Islet of Langerhans (tissue), 1 donor: ENCODE measurements around the gene AK4.
"Not testable (repeated sequence)": the region's sequence is repeated elsewhere in the genome, so short reads cannot be mapped to it uniquely, and the experiment has no call there.

Source experiments
- FAIRE-seq: peaks from one replicate; lab custom pipeline; 2011; peaks lifted over from hg19 to GRCh38; lab: Jason Lieb, UNC

The AK4 gene

GRCh38 chr1:65150583-65151263 is 2.7 kb downstream of the AK4 start:
- no peak for FAIRE-seq

- FAIRE-seq = no peak
Measured at GRCh38 chr1:65151641-65152040, 3.6 kb downstream of the AK4 start.

GRCh38 chr1:65153635-65154034 is 5.6 kb downstream of the AK4 start:
- no peak for FAIRE-seq

DNA sequence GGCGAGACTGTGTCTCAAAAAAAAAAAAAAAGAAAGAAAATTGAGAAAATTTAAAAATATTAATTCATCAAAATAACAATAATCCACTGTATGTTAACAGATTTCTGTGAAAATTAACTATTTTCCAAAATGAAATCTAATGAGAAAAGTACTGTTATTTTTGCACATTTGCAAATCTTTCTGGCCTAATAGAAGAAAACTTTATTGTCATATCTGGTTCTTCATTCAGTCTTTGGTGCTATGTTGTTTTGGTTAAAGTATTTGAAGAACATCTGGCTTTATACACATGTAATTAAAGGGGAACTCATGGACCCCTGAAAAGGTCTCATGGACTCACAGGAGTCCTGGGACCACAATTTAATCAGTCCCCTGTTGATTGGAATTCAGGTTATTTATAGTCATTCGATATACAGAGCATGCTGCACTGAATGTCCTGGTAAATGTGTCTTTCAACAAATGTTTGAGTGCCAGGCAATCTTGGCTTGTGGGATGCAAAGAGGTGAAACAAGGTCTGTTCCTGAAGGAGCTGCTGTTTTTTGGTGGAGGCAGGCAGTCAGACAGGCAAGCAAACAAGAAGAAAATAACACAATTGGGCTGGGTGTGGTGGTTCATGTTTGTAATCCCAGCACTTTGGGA is 9.0 kb downstream of the AK4 start:
- FAIRE-seq = no peak

DNA sequence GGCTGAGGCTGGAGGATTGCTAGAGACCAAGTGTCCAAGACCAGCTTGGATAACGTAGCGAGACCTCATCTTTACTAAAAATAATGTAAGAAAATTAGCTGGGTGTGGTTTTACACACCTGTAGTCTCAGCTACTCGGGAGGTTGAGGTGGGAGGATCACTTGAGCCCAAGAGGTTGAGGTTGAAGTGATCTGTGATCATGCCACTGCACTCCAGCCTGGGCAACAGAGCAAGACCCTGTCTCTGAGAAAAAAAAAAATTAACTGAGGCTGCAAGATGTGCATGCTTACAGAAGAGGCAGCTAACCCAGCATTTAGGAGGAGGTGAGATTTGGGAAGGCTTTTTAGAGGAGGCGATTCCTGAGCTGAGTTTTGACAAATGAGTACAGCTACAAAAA is 9.5 kb downstream of the AK4 start:
- FAIRE-seq = no peak

GRCh38 chr1:65159291-65159688 is 11.3 kb downstream of the AK4 start:
- not testable (repeated sequence) for FAIRE-seq

DNA sequence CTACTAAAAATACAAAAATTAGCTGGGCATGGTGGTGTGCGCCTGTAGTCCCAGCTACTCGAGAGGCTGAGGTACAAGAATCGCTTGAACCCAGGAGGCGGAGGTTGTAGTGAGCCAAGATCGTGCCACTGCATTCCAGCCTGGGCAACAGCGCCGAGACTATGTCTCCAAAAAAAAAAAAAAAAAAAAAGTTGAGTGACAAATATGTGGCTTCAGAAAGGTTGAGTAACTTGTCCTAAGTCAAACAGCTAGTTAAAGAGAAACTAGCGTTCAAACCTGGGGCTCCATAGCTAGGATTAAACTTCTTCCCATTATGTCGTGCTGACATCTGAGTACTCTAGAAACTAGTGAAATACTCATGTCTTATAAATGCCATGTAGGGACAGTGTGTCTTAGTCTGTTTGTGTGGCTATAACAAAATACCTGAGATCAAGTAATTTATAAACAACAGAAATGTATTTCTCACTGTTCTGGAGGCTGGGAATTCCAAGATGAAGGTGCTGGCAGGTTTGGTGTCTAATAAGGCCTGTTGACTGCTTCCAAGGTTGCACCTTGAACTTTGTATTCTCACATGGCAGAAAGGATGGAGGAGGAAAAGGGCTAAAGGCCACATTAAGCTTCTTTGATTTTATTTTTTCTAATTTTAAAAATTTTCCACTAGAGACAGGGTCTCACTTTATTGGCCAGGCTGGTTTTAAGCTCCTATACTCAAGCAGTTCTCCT is 12.0 kb downstream of the AK4 start:
- FAIRE-seq = no peak

DNA sequence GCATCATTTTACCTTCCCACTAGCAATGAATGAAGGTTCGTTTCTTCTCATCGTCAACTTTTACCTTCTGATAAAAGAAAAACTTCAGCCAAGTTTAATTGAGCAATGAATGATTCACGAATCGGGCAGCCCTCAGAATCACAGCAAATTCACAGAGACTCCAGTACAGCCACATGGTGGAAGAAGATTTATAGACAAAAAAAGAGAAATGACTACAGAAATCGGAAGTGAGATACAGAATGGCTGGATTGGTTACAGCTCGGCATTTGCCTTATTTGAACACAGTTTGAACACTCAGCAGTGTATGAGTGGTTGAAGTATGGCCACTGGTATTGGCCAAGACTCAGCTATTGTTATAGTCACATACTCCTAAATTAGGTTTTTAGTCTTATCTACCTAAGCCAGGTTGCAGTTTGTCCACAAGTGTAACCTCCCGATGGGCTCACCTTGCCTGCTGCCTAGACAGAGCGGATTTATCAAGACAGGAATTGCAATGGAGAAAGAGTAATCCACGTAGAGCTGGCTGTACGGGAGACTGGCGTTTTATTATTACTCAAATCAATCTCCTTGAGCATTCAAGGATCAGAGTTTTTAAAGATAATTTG is 15.3 kb downstream of the AK4 start:
- FAIRE-seq = no peak

- not testable (repeated sequence) for FAIRE-seq
Measured at GRCh38 chr1:65164101-65164500, 16.1 kb downstream of the AK4 start.

- FAIRE-seq = no peak
Measured at GRCh38 chr1:65164633-65165032, 16.6 kb downstream of the AK4 start.

DNA sequence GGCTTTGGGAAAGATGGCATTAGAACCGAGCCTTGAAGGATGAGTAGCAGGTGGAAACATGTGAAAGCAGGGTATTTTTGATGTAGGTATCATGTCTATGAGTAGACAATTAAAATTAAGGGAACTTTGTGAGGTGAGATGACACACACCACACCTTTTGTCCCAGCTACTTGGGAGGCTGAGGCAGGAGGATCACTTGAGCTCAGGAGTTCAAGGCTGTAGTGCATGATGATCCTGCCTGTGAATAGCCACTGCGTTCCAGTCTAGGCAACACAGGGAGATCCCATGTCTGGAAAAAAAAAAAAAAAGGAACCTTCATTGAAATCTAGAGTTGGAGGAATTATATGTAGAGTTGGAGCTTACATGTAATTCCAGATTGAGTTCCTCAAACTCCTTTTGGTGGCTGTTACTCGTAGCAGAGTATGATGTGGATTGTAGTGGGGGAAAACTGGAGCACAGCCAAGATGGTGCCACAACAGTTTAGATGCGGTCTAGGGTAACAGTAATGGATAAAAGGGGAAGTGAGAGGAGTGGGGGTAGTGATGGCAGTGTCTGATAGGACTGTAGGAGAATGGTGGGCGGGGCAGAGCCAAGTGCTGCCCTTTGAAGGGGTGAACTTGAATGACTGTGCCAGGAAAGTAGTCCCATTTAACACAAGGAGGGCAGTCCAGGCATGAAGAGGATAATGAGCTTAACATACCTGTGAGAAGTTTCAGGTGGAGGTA is 17.4 kb downstream of the AK4 start:
- FAIRE-seq = no peak

DNA sequence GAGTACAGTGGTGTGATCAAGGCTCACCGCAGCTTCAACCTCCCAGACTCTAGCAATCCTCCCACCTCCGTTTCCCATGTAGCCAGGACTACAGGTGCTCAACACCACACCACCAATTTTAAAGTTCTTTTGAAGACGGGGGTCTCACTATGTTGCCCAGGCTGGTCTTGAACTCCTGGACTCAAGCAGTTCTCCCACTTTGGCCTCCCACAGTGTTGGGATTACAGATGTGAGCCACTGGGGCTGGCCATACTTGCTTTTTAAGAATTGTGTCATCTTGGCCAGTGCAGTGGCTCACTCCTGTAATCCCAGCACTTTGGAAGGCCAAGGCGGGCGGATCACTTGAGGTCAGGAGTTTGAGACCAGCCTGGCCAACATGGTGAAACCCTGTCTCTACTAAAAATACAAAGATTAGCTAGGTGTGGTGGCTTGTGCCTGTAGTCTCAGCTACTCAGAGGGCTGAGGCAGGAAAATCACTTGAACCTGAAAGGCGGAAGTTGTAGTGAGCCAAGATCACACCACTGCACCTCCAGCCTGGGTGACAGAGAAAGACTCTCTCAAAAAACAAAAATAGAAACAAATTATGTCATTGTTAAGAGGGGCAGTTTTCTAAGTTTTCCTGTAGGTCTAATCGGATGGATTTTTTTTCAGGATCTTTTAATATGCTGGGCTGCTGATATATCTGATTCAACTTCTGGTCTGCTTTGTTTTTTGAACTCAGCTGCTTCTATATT is 18.7 kb downstream of the AK4 start:
- FAIRE-seq = no peak

DNA sequence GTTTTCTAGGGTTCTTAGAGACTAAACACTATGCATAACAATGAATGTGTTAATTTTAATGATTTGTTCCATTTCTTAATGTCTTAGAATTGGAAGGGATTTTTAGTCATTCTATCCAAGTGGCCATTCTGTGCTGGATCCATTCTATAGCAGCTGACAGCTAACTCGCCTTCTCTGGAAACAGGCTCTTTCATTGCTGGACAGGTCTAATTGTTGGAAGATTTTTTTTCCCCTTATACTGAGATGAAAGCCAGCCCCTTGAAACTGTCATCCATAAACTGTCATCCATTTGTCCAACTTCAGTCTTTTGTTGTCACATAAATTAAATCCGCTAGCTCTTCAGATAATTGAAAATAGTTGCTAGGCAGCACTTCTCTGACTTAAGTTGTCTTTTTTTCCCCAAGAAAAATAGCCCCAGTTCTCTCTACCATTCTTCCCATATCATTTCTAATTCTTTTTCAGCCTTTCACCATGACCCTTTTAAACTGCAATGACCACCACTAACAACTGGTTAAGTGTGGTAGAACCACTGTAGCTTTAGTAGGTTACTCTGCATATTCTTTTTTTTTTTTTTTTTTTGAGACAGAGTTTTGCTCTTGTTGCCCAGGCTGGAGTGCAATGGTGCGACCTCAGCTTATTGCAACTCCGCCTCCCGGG is 19.7 kb downstream of the AK4 start:
- no peak for FAIRE-seq

DNA sequence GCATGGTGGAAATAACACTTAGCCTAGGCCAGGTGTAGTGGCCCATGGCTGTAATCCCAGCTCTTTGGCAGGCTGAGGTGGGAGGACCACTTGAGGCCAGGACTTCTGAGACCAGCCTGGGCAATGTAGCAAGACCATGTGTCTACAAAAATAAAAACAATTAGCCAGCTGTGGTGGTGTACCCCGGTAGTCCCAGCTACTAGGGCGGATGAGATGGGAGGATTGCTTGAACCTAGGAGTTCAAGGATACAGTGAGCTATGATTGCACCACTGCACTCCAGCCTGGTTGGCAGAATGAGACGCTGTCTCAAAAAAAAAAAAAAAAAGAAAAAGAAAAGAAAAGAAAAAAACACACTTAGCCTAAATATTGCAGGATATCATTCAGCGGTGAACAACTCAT is 20.9 kb downstream of the AK4 start:
- FAIRE-seq = no peak

GRCh38 chr1:65170511-65171142 is 22.6 kb downstream of the AK4 start:
- no peak for FAIRE-seq

DNA sequence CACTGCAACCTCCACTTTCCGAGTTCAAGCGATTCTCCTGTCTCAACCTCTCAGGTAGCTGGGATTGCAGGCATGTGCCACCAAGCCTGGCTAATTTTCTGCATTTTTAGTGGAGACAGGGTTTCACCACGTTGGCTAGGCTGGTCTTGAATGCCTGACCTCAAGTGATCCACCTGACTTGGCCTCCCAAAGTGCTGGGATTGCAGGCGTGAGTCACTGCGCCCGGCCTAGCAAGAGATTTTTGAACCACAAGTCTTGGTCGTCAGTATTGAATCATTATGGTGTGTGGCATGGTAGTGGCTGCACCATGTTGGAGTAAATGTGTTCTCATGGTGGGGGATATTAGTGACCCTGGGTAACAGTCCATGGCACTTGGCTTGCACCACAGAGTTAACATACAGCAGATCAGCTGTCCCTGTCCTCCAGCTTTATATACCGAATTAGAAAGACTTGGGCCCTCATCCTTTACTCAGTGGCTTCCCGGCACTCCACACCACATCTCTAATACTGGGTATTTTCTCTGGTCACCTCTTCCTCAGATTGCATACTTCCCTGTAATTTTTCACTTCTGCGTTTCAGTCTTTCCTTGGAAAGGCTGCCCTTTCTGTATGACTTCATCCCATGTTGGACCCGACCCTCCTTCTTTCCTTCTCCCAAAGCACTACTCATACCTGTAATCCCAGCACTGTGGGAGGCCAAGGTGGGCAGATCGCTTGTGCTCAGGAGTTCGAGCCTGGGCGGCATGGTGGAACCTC is 25.1 kb downstream of the AK4 start:
- no peak for FAIRE-seq

- no peak for FAIRE-seq
Measured at GRCh38 chr1:65174585-65174984, 26.6 kb downstream of the AK4 start.

DNA sequence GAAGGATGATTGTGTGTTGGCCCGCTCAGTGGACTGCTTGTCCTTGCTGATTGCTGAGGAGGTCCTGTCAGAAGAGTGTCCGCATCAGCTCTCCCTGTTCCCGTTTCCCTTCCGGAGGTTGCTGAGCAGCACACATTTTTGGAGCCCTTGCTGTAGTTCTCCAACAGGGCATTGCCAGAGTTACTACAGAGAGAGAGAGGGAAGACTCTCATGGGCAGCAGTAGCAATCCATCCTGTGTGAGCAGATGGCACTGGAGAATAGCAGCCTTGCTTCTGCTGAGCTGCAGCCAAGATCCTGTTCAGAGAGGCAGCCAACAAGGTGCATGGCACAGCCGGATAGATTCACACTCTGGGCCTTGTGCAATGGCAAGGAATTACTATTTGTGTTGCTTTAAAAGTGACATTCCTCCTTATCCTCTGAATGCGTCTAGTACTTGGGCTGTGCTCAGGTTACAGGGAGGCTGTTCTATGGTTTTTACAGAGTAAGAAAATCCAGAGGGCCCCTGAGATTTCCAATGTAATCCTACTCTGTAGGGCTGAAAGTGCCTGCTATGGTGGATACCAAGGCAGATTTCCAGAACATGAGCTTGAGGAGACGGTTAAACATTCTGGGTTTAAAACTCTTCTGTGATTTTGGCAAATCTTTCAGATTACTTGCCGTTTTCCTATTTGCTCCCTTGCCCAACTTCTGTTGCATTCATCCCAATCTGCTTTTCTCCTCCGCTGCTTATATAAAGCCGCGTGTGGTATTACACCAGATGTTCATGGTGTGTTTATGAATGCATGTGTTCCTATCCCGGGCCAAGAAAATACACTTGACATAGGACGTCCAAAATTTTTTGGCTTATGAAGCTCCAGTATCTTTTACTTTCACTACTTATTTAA is 27.4 kb downstream of the AK4 start:
- no peak for FAIRE-seq

GRCh38 chr1:65176056-65176450 is 28.1 kb downstream of the AK4 start:
- FAIRE-seq = no peak
